Measurements from ENCODE around the gene OR10G3.
"Not testable (repeated sequence)": the region's sequence is repeated elsewhere in the genome, so short reads cannot be mapped to it uniquely, and the experiment has no call there.

OR10G3 gene

GRCh38 chr14:21579976-21580375 is at the start of gene OR10G3:
Gene OR10G3, minus strand, starts transcription at chr14:21580076. Its CDS starts 9,332 bp downstream, at chr14:21570744.
- Histone ChIP-seq H3K36me3 (ENCODE audit: control insufficient read depth in 5 of 5, insufficient read depth in 5 of 5, low read length in 5 of 5) (no peaks in the 10 kb centered on the region), H3K27me3 (ENCODE audit: control insufficient read depth in 5 of 5, insufficient read depth in 4 of 5, low read length in 5 of 5) (no peaks in the 10 kb centered on the region), H3K27ac (ENCODE audit: low read depth, low read length) (no peak within 1 kb of the TSS), H3K9me3 (ENCODE audit: control insufficient read depth in 5 of 5, low read length in 5 of 5) (no peaks in the 10 kb centered on the region), H3K4me1 (ENCODE audit: control insufficient read depth in 5 of 5, insufficient read depth in 5 of 5, low read length in 5 of 5) (no peaks in the 10 kb centered on the region), H3K9ac (ENCODE audit: low read length in 5 of 5) (no peak within 1 kb of the TSS), H3K4me3 (ENCODE audit: low read depth in 1 of 5, low read length in 5 of 5) (no peak within 1 kb of the TSS)

GRCh38 chr14:21626491-21627230 is 46.8 kb upstream of the OR10G3 start:
- no peak overlapping the region for H3K9ac ChIP-seq (ENCODE audit: low read length in 5 of 5)
- no peak overlapping the region for H3K27ac ChIP-seq (ENCODE audit: low read depth, low read length)
- peaks cover 0 to 6% (median 0%) of the 10 kb centered on the region in 5 donors for H3K9me3 ChIP-seq (ENCODE audit: control insufficient read depth in 5 of 5, low read length in 5 of 5)
- no peaks in the 10 kb centered on the region for H3K36me3 ChIP-seq (ENCODE audit: control insufficient read depth in 5 of 5, insufficient read depth in 5 of 5, low read length in 5 of 5)
- no peaks in the 10 kb centered on the region for H3K4me1 ChIP-seq (ENCODE audit: control insufficient read depth in 5 of 5, insufficient read depth in 5 of 5, low read length in 5 of 5)
- H3K27me3 ChIP-seq (ENCODE audit: control insufficient read depth in 5 of 5, insufficient read depth in 4 of 5, low read length in 5 of 5) = no peaks in the 10 kb centered on the region
- no peak overlapping the region for H3K4me3 ChIP-seq (ENCODE audit: low read depth in 1 of 5, low read length in 5 of 5)

GRCh38 chr14:21617614-21618013 is 37.7 kb upstream of the OR10G3 start:
- Histone ChIP-seq H3K4me3 (ENCODE audit: low read depth in 1 of 5, low read length in 5 of 5) (no peak overlapping the region), H3K27ac (ENCODE audit: low read depth, low read length) (no peak overlapping the region), H3K36me3 (ENCODE audit: control insufficient read depth in 5 of 5, insufficient read depth in 5 of 5, low read length in 5 of 5) (no peaks in the 10 kb centered on the region), H3K9me3 (ENCODE audit: control insufficient read depth in 5 of 5, low read length in 5 of 5) (no peaks in the 10 kb centered on the region), H3K9ac (ENCODE audit: low read length in 5 of 5) (no peak overlapping the region), H3K4me1 (ENCODE audit: control insufficient read depth in 5 of 5, insufficient read depth in 5 of 5, low read length in 5 of 5) (no peaks in the 10 kb centered on the region), H3K27me3 (ENCODE audit: control insufficient read depth in 5 of 5, insufficient read depth in 4 of 5, low read length in 5 of 5) (no peaks in the 10 kb centered on the region)

GRCh38 chr14:21614240-21614639 is 34.4 kb upstream of the OR10G3 start:
- H3K4me1 ChIP-seq (ENCODE audit: control insufficient read depth in 5 of 5, insufficient read depth in 5 of 5, low read length in 5 of 5) = no peaks in the 10 kb centered on the region
- H3K4me3 ChIP-seq (ENCODE audit: low read depth in 1 of 5, low read length in 5 of 5) = no peak overlapping the region
- no peak overlapping the region for H3K9ac ChIP-seq (ENCODE audit: low read length in 5 of 5)
- peaks cover 0 to 2% (median 0%) of the 10 kb centered on the region in 5 donors for H3K27me3 ChIP-seq (ENCODE audit: control insufficient read depth in 5 of 5, insufficient read depth in 4 of 5, low read length in 5 of 5)
- H3K27ac ChIP-seq (ENCODE audit: low read depth, low read length) = no peak overlapping the region
- H3K9me3 ChIP-seq (ENCODE audit: control insufficient read depth in 5 of 5, low read length in 5 of 5) = no peaks in the 10 kb centered on the region
- no peaks in the 10 kb centered on the region for H3K36me3 ChIP-seq (ENCODE audit: control insufficient read depth in 5 of 5, insufficient read depth in 5 of 5, low read length in 5 of 5)

GRCh38 chr14:21612324-21612723 is 32.4 kb upstream of the OR10G3 start:
- Histone ChIP-seq H3K4me1 (ENCODE audit: control insufficient read depth in 5 of 5, insufficient read depth in 5 of 5, low read length in 5 of 5) (no peaks in the 10 kb centered on the region), H3K4me3 (ENCODE audit: low read depth in 1 of 5, low read length in 5 of 5) (no peak overlapping the region), H3K9me3 (ENCODE audit: control insufficient read depth in 5 of 5, low read length in 5 of 5) (no peaks in the 10 kb centered on the region), H3K9ac (ENCODE audit: low read length in 5 of 5) (no peak overlapping the region), H3K36me3 (ENCODE audit: control insufficient read depth in 5 of 5, insufficient read depth in 5 of 5, low read length in 5 of 5) (no peaks in the 10 kb centered on the region), H3K27ac (ENCODE audit: low read depth, low read length) (no peak overlapping the region), H3K27me3 (ENCODE audit: control insufficient read depth in 5 of 5, insufficient read depth in 4 of 5, low read length in 5 of 5) (peaks cover 0 to 2% (median 0%) of the 10 kb centered on the region in 5 donors)

GRCh38 chr14:21602181-21602580 is 22.3 kb upstream of the OR10G3 start:
- H3K4me1 ChIP-seq (ENCODE audit: control insufficient read depth in 5 of 5, insufficient read depth in 5 of 5, low read length in 5 of 5); H3K36me3 ChIP-seq (ENCODE audit: control insufficient read depth in 5 of 5, insufficient read depth in 5 of 5, low read length in 5 of 5); H3K9ac ChIP-seq (ENCODE audit: low read length in 5 of 5); H3K27me3 ChIP-seq (ENCODE audit: control insufficient read depth in 5 of 5, insufficient read depth in 4 of 5, low read length in 5 of 5); H3K4me3 ChIP-seq (ENCODE audit: low read depth in 1 of 5, low read length in 5 of 5); H3K9me3 ChIP-seq (ENCODE audit: control insufficient read depth in 5 of 5, low read length in 5 of 5); H3K27ac ChIP-seq (ENCODE audit: low read depth, low read length): not testable (repeated sequence)

GRCh38 chr14:21589317-21589716 is 9.4 kb upstream of the OR10G3 start:
- peaks cover 2 to 22% (median 15%) of the 10 kb centered on the region in 5 donors for H3K9me3 ChIP-seq (ENCODE audit: control insufficient read depth in 5 of 5, low read length in 5 of 5)
- no peak overlapping the region for H3K27ac ChIP-seq (ENCODE audit: low read depth, low read length)
- no peaks in the 10 kb centered on the region for H3K36me3 ChIP-seq (ENCODE audit: control insufficient read depth in 5 of 5, insufficient read depth in 5 of 5, low read length in 5 of 5)
- peaks cover 0 to 3% (median 0%) of the 10 kb centered on the region in 5 donors for H3K27me3 ChIP-seq (ENCODE audit: control insufficient read depth in 5 of 5, insufficient read depth in 4 of 5, low read length in 5 of 5)
- no peak overlapping the region for H3K9ac ChIP-seq (ENCODE audit: low read length in 5 of 5)
- no peak overlapping the region for H3K4me3 ChIP-seq (ENCODE audit: low read depth in 1 of 5, low read length in 5 of 5)
- H3K4me1 ChIP-seq (ENCODE audit: control insufficient read depth in 5 of 5, insufficient read depth in 5 of 5, low read length in 5 of 5) = no peaks in the 10 kb centered on the region

GRCh38 chr14:21575661-21576060 is 4.2 kb downstream of the OR10G3 start:
- no peak overlapping the region for H3K27ac ChIP-seq (ENCODE audit: low read depth, low read length)
- no peaks in the 10 kb centered on the region for H3K36me3 ChIP-seq (ENCODE audit: control insufficient read depth in 5 of 5, insufficient read depth in 5 of 5, low read length in 5 of 5)
- no peak overlapping the region for H3K4me3 ChIP-seq (ENCODE audit: low read depth in 1 of 5, low read length in 5 of 5)
- peaks cover 0 to 4% (median 0%) of the 10 kb centered on the region in 5 donors for H3K9me3 ChIP-seq (ENCODE audit: control insufficient read depth in 5 of 5, low read length in 5 of 5)
- no peak overlapping the region for H3K9ac ChIP-seq (ENCODE audit: low read length in 5 of 5)
- H3K27me3 ChIP-seq (ENCODE audit: control insufficient read depth in 5 of 5, insufficient read depth in 4 of 5, low read length in 5 of 5) = no peaks in the 10 kb centered on the region
- H3K4me1 ChIP-seq (ENCODE audit: control insufficient read depth in 5 of 5, insufficient read depth in 5 of 5, low read length in 5 of 5) = no peaks in the 10 kb centered on the region

- Histone ChIP-seq H3K9me3 (ENCODE audit: control insufficient read depth in 5 of 5, low read length in 5 of 5) (peaks cover 0 to 4% (median 0%) of the 10 kb centered on the region in 5 donors), H3K27me3 (ENCODE audit: control insufficient read depth in 5 of 5, insufficient read depth in 4 of 5, low read length in 5 of 5) (peaks cover 0 to 8% (median 0%) of the 10 kb centered on the region in 5 donors), H3K36me3 (ENCODE audit: control insufficient read depth in 5 of 5, insufficient read depth in 5 of 5, low read length in 5 of 5) (no peaks in the 10 kb centered on the region), H3K4me3 (ENCODE audit: low read depth in 1 of 5, low read length in 5 of 5) (no peak overlapping the region), H3K9ac (ENCODE audit: low read length in 5 of 5) (no peak overlapping the region), H3K4me1 (ENCODE audit: control insufficient read depth in 5 of 5, insufficient read depth in 5 of 5, low read length in 5 of 5) (no peaks in the 10 kb centered on the region), H3K27ac (ENCODE audit: low read depth, low read length) (no peak overlapping the region)
These were observed 7.3 kb downstream of the OR10G3 start for GRCh38 chr14:21572604-21573003.

GRCh38 chr14:21558703-21559170 is 21.1 kb downstream of the OR10G3 start:
- no peak overlapping the region for H3K4me3 ChIP-seq (ENCODE audit: low read depth in 1 of 5, low read length in 5 of 5)
- H3K4me1 ChIP-seq (ENCODE audit: control insufficient read depth in 5 of 5, insufficient read depth in 5 of 5, low read length in 5 of 5) = peaks cover 0 to 11% (median 3%) of the 10 kb centered on the region in 5 donors
- no peaks in the 10 kb centered on the region for H3K27me3 ChIP-seq (ENCODE audit: control insufficient read depth in 5 of 5, insufficient read depth in 4 of 5, low read length in 5 of 5)
- H3K9me3 ChIP-seq (ENCODE audit: control insufficient read depth in 5 of 5, low read length in 5 of 5) = no peaks in the 10 kb centered on the region
- H3K36me3 ChIP-seq (ENCODE audit: control insufficient read depth in 5 of 5, insufficient read depth in 5 of 5, low read length in 5 of 5) = no peaks in the 10 kb centered on the region
- no peak overlapping the region for H3K27ac ChIP-seq (ENCODE audit: low read depth, low read length)
- H3K9ac ChIP-seq (ENCODE audit: low read length in 5 of 5) = no peak overlapping the region
